K562 (cell line): ENCODE results near the gene POLRMT. TPM values are rescaled to one million over a fixed set of nuclear protein-coding genes. Genes with fewer than 3 reads are reported as not detected.

Experiments used
- ATAC-seq: fragments of 200-7000 bp; cut with Tn5 transposase; 3 replicates; pipeline ENCODE4 v1.9.1; 2020; ENCODE audit warnings: moderate library complexity
- BruUV-seq: library from RNA; stranded (reverse); fragments of 400-500 nt; replicated peaks from 2 replicates; lab custom pipeline; 2021; lab: Mats Ljungman, UMichigan
- CTCF ChIA-PET: fragments of 300-600 bp; formaldehyde crosslinking; extraction: SDS; loops from one replicate; lab custom pipeline; 2021; ENCODE audit warnings: low intra/inter-chr PET ratio; lab: Yijun Ruan, JAX
- POLR2A ChIA-PET: fragments of 300-600, 350-650 bp; sonication (Branson Sonifier 250); formaldehyde crosslinking; extraction: SDS; loops from one replicate; lab custom pipeline; 2021; ENCODE audit warnings: antibody characterized with exemption, inconsistent platforms; lab: Yijun Ruan, JAX
- DNase-seq, 4 experiments: peaks; one replicate each; pipeline versions ENCODE4 v3.0.0 to v3.0.0-alpha.2; 2011 to 2018; ENCODE audit warnings: low spot score in 3 of 4, mixed read lengths in 3 of 4; ENCODE audit errors: extremely low read depth in 1 of 4
- FAIRE-seq: peaks from 2 replicates; lab custom pipeline; 2011; peaks lifted over from hg19 to GRCh38; lab: Jason Lieb, UNC
- H2AFZ ChIP-seq: 2 replicates; pipeline ENCODE4 v1.6.0; 2011; ENCODE audit warnings: low read depth, low read length, control low read depth, inconsistent platforms
- H3K27ac ChIP-seq: fragments of 200-600 bp; 3 replicates; pipeline ENCODE4 v1.8.0; 2011; ENCODE audit warnings: low read depth, mild to moderate bottlenecking, control low read depth, inconsistent platforms, low read length, moderate library complexity, mixed read lengths; ENCODE audit errors: extremely low read depth
- H3K27me3 ChIP-seq, 2 experiments: fragments of 300-600 bp in 1 of 2; 2 replicates in 1 of 2; 3 replicates in 1 of 2; pipeline versions ENCODE4 v1.6.0 to v1.8.0; 2011; ENCODE audit warnings: inconsistent platforms in 2 of 2, low read length in 2 of 2, mild to moderate bottlenecking in 1 of 2, mixed read lengths in 1 of 2, moderate library complexity in 1 of 2; ENCODE audit not compliant: control insufficient read depth in 2 of 2, insufficient read depth in 2 of 2
- H3K36me3 ChIP-seq: fragments of 300-600 bp; 3 replicates; pipeline ENCODE4 v1.8.0; 2011; ENCODE audit warnings: mild to moderate bottlenecking, low read length, inconsistent platforms; ENCODE audit not compliant: control insufficient read depth, insufficient read depth
- H3K4me1 ChIP-seq, 2 experiments: fragments of 200-600 bp in 1 of 2; replicated peaks in 1 of 2; 2 replicates in 1 of 2; 3 replicates in 1 of 2; pipeline versions ENCODE4 v1.5.1 to v1.8.0; 2011; ENCODE audit warnings: inconsistent platforms in 2 of 2, low read length in 2 of 2, mild to moderate bottlenecking in 1 of 2, mixed read lengths in 1 of 2, moderate library complexity in 1 of 2; ENCODE audit not compliant: control insufficient read depth in 2 of 2, insufficient read depth in 2 of 2
- H3K4me2 ChIP-seq: 2 replicates; pipeline ENCODE4 v1.6.1; 2011; ENCODE audit warnings: low read length, control low read depth, inconsistent platforms, mixed read lengths; ENCODE audit not compliant: insufficient read depth
- H3K4me3 ChIP-seq: fragments of 200-600 bp; sonication (generic), shearing (Covaris generic); 2 replicates; pipeline ENCODE4 v1.5.1; 2016; ENCODE audit warnings: control low read depth, inconsistent platforms
- H3K79me2 ChIP-seq: fragments of 200-600 bp; 3 replicates; pipeline ENCODE4 v1.8.0; 2011; ENCODE audit warnings: low read length, inconsistent platforms; ENCODE audit not compliant: control insufficient read depth, insufficient read depth
- H3K9ac ChIP-seq, 2 experiments: 2 replicates each; pipeline versions ENCODE4 v1.6.0 to v1.6.1; 2011; ENCODE audit warnings: low read depth in 2 of 2, low read length in 2 of 2, control low read depth in 1 of 2, inconsistent platforms in 1 of 2, mild to moderate bottlenecking in 1 of 2, mixed read lengths in 1 of 2; ENCODE audit not compliant: insufficient read depth in 1 of 2
- H3K9me1 ChIP-seq: one replicate; pipeline ENCODE4 v1.6.0; 2011; ENCODE audit warnings: inconsistent platforms, mild to moderate bottlenecking, low read length, moderate library complexity; ENCODE audit not compliant: control insufficient read depth, insufficient read depth
- H3K9me3 ChIP-seq: replicated peaks from 2 replicates; pipeline ENCODE4 v1.5.1; 2011; ENCODE audit warnings: low read depth, low read length, inconsistent platforms; ENCODE audit not compliant: control insufficient read depth, insufficient read depth
- H4K20me1 ChIP-seq: replicated peaks from 2 replicates; pipeline ENCODE4 v1.6.1; 2011; ENCODE audit warnings: low read length, inconsistent platforms, mixed read lengths; ENCODE audit not compliant: control insufficient read depth, insufficient read depth
- CREBBP ChIP-seq: IDR thresholded peaks from one replicate; pipeline ENCODE4 v1.6.1; 2012; ENCODE audit warnings: low read depth, mild to moderate bottlenecking, control low read depth, inconsistent platforms, low read length
- KAT7 ChIP-seq: sonication (generic); formaldehyde crosslinking; IDR thresholded peaks from 2 replicates; pipeline ENCODE4 v1.8.0; 2022; ENCODE audit warnings: missing genetic modification reagents, mild to moderate bottlenecking, borderline replicate concordance
- KAT8 ChIP-seq: fragments of 450-650 bp; IDR thresholded peaks from 2 replicates; pipeline ENCODE4 v1.6.1; 2016; ENCODE audit warnings: low read depth, mild to moderate bottlenecking
- NFE2 ChIP-seq: IDR thresholded peaks from 2 replicates; pipeline ENCODE4 v1.6.1; 2014; ENCODE audit warnings: antibody characterized with exemption, low read depth
- SMAD4 ChIP-seq: fragments of 250-450 bp; sonication (Bioruptor Pico); conservative IDR thresholded peaks from 2 replicates; pipeline ENCODE4 v1.8.0; 2021; ENCODE audit warnings: inconsistent platforms, mild to moderate bottlenecking, moderate library complexity
- TAF1 ChIP-seq: IDR thresholded peaks from 2 replicates; pipeline ENCODE4 v1.6.1; 2011; ENCODE audit warnings: mild to moderate bottlenecking, low read length, moderate library complexity; ENCODE audit not compliant: insufficient read depth, control insufficient read depth, severe bottlenecking; ENCODE audit errors: extremely low read depth
- ZC3H11A ChIP-seq: IDR thresholded peaks from 2 replicates; pipeline ENCODE4 v1.6.1; 2012; ENCODE audit warnings: low read depth, low read length, improper control_type of control experiment
- ZNF444 ChIP-seq: fragments of 250-450 bp; sonication (Bioruptor Pico); IDR thresholded peaks from 2 replicates; pipeline ENCODE4 v1.4.0; 2020; ENCODE audit warnings: mild to moderate bottlenecking, moderate library complexity
- WGBS: fragments of 100-300 bp; shearing (Covaris generic); methylation state at CpG from one replicate; pipeline ENCODE4 v1.1.6; 2016; ENCODE audit warnings: low coverage, mixed read lengths; ENCODE audit not compliant: insufficient coverage; ENCODE audit errors: missing lambda C conversion rate; 5-methylcytosine and 5-hydroxymethylcytosine counted together
- in situ Hi-C: fragments of 300-500 bp; cut with MboI; formaldehyde crosslinking; loops from 4 replicates; pipeline ENCODE4 v1.15.0; 2018; ENCODE audit warnings: inconsistent platforms, mixed read lengths
- intact Hi-C: fragments of 100-400 bp; cut with micrococcal nuclease; formaldehyde crosslinking; loops from 2 replicates; pipeline ENCODE4 v1.14.2; 2022
- polyA plus RNA-seq, 8 experiments: library from polyadenylated mRNA; depleted of rRNA in 4 of 8; stranded (reverse) in 5 of 8; unstranded in 3 of 8; fragments of >200 nt; fragmentation: Nextera tagmentation in 2 of 8; fragmentation: Illumina TruSeq in 1 of 8; extraction: Ambion mirVana in 2 of 8; extraction: Trizol in 1 of 8; gene quantifications; 2 replicates each; pipeline versions ENCODE4 v1.2.1 to v1.2.3, GENCODE V29; 2011 to 2014; ENCODE audit warnings: inconsistent platforms in 1 of 8, missing spikeins in 1 of 8
- total RNA-seq, 7 experiments: library from RNA; depleted of rRNA in 6 of 7; stranded (reverse); fragments of >200 nt in 6 of 7; fragmentation: Illumina TruSeq in 2 of 7; extraction: Trizol in 2 of 7; gene quantifications; 2 replicates each; pipeline versions ENCODE4 v1.2.1 to v1.2.3, GENCODE V29; 2011 to 2021; ENCODE audit warnings: low replicate concordance in 1 of 7
- TF ChIP-seq, protein P1 (sequence below): fragments of 450-650 bp; IDR thresholded peaks from 2 replicates; pipeline ENCODE4 v1.6.1; 2016; ENCODE audit warnings: low read depth
- TF ChIP-seq, protein P2 (sequence below): fragments of 250-450 bp; sonication (Bioruptor Pico); IDR thresholded peaks from 2 replicates; pipeline ENCODE4 v1.5.0; 2022; ENCODE audit warnings: mild to moderate bottlenecking
- TF ChIP-seq, protein P3 (sequence below): fragments of 450-650 bp; IDR thresholded peaks from 2 replicates; pipeline ENCODE4 v1.6.1; 2016; ENCODE audit warnings: antibody characterized with exemption

POLRMT gene
- total and polyA plus RNA-seq, 9 of the 15 experiments (the other 6 are each of a cell fraction or from before 2014, with no cell fraction given) = 30.3 to 144 (median 68.0) TPM

DNA sequence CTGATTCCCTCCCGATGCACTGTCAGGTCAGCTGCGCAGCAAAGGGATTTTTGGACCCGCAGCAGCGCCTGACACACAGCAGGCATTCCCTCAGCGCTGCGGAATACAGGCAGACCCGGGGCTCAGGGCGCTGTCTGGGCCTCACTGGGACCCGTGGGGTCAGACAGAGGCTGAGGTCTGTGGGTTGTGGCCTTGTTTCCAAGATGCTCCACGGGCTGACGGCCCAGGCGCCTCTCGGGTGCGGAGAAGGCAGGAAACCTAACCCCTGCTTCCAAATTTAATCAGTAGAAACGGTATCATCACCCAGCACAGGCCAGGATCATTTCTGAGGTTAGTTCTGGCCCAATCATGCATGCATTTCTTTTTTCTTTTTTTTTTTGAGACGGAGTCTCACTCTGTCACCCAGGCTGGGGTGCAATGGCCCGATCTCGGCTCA is 30.4 kb upstream of the POLRMT start:
- POLR2A ChIA-PET = interaction anchor here (0.6 to 1.0 kb wide), 6 partner anchors 9 to 146 kb away, joined by 3 to 5 read pairs (median 4); partner anchors contain the start of gene FSTL3
- H4K20me1 ChIP-seq = peaks cover 32% of the 10 kb centered on the region
- H3K9me3 ChIP-seq = peaks cover 12% of the 10 kb centered on the region
- in situ Hi-C loops (no loop called here), intact Hi-C loops (no loop called here)
- peaks cover 21 to 55% of the 10 kb centered on the region in 2 experiments for H3K4me1 ChIP-seq
- peak overlapping the region; percentile 99 for H2AFZ ChIP-seq
- H3K9me1 ChIP-seq = peaks cover 12% of the 10 kb centered on the region
- no peaks in the 10 kb centered on the region for H3K27me3 ChIP-seq
- DNase-seq (no peak), ATAC-seq (no peak), FAIRE-seq (no peak)
- peak overlapping the region; percentile 77 for H3K27ac ChIP-seq
- H3K4me3 ChIP-seq = peak overlapping the region; percentile 35
- no TSS peak for BruUV-seq
- H3K4me2 ChIP-seq = peak overlapping the region; percentile 76
- CTCF ChIA-PET = no interaction called here
- H3K79me2 ChIP-seq = peaks cover 43% of the 10 kb centered on the region
- H3K36me3 ChIP-seq = peaks cover 29% of the 10 kb centered on the region; the same call in 1 of the 3 replicates
- WGBS = 64% methylated on average over 16 of the region's 18 CpGs
- peak overlapping the region; percentile 46 to 69; a peak in 2 of 4 replicates for H3K9ac ChIP-seq
- TF ChIP-seq ZNF444 = no peak
- TF ChIP-seq, protein P1, sequence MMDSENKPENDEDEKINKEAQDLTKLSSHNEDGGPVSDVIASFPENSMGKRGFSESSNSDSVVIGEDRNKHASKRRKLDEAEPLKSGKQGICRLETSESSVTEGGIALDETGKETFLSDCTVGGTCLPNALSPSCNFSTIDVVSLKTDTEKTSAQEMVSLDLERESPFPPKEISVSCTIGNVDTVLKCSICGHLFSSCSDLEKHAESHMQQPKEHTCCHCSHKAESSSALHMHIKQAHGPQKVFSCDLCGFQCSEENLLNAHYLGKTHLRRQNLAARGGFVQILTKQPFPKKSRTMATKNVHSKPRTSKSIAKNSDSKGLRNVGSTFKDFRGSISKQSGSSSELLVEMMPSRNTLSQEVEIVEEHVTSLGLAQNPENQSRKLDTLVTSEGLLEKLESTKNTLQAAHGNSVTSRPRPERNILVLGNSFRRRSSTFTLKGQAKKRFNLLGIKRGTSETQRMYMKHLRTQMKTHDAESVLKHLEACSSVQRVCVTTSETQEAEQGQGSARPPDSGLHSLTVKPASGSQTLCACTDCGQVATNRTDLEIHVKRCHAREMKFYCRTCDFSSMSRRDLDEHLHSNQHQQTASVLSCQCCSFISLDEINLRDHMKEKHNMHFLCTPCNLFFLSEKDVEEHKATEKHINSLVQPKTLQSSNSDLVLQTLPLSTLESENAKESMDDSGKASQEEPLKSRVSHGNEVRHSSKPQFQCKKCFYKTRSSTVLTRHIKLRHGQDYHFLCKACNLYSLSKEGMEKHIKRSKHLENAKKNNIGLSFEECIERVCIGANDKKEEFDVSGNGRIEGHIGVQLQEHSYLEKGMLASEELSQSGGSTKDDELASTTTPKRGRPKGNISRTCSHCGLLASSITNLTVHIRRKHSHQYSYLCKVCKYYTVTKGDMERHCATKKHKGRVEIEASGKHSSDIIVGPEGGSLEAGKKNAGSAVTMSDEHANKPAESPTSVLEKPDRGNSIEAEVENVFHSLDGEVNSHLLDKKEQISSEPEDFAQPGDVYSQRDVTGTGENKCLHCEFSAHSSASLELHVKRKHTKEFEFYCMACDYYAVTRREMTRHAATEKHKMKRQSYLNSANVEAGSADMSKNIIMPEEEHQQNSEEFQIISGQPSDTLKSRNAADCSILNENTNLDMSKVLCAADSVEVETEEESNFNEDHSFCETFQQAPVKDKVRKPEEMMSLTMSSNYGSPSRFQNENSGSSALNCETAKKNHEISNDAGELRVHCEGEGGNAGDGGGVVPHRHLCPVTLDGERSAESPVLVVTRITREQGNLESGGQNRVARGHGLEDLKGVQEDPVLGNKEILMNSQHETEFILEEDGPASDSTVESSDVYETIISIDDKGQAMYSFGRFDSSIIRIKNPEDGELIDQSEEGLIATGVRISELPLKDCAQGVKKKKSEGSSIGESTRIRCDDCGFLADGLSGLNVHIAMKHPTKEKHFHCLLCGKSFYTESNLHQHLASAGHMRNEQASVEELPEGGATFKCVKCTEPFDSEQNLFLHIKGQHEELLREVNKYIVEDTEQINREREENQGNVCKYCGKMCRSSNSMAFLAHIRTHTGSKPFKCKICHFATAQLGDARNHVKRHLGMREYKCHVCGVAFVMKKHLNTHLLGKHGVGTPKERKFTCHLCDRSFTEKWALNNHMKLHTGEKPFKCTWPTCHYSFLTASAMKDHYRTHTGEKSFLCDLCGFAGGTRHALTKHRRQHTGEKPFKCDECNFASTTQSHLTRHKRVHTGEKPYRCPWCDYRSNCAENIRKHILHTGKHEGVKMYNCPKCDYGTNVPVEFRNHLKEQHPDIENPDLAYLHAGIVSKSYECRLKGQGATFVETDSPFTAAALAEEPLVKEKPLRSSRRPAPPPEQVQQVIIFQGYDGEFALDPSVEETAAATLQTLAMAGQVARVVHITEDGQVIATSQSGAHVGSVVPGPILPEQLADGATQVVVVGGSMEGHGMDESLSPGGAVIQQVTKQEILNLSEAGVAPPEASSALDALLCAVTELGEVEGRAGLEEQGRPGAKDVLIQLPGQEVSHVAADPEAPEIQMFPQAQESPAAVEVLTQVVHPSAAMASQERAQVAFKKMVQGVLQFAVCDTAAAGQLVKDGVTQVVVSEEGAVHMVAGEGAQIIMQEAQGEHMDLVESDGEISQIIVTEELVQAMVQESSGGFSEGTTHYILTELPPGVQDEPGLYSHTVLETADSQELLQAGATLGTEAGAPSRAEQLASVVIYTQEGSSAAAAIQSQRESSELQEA = no peak
- no peak for TF ChIP-seq CREBBP
- 0 out of 2 replicates have a peak, but pooled peaks have one; percentile 26 for TF ChIP-seq KAT7 (CRISPR knock-in tag)
- no peak for TF ChIP-seq SMAD4
- TF ChIP-seq TAF1 = no peak
- TF ChIP-seq KAT8 = no peak
- TF ChIP-seq, protein P2, sequence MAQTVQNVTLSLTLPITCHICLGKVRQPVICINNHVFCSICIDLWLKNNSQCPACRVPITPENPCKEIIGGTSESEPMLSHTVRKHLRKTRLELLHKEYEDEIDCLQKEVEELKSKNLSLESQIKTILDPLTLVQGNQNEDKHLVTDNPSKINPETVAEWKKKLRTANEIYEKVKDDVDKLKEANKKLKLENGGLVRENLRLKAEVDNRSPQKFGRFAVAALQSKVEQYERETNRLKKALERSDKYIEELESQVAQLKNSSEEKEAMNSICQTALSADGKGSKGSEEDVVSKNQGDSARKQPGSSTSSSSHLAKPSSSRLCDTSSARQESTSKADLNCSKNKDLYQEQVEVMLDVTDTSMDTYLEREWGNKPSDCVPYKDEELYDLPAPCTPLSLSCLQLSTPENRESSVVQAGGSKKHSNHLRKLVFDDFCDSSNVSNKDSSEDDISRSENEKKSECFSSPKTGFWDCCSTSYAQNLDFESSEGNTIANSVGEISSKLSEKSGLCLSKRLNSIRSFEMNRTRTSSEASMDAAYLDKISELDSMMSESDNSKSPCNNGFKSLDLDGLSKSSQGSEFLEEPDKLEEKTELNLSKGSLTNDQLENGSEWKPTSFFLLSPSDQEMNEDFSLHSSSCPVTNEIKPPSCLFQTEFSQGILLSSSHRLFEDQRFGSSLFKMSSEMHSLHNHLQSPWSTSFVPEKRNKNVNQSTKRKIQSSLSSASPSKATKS (CRISPR knock-in tag) = 0 out of 2 replicates have a peak, but pooled peaks have one; percentile 37
- TF ChIP-seq ZC3H11A = no peak
- no peak for TF ChIP-seq NFE2
- TF ChIP-seq, protein P3, sequence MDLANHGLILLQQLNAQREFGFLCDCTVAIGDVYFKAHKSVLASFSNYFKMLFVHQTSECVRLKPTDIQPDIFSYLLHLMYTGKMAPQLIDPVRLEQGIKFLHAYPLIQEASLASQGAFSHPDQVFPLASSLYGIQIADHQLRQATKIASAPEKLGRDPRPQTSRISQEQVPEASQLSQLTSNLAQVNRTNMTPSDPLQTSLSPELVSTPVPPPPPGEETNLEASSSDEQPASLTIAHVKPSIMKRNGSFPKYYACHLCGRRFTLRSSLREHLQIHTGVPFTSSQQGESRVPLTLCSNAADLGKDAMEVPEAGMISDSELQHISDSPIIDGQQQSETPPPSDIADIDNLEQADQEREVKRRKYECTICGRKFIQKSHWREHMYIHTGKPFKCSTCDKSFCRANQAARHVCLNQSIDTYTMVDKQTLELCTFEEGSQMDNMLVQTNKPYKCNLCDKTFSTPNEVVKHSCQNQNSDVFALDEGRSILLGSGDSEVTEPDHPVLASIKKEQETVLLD = no peak
